GM12865 (cell line): ENCODE measurements around the gene USP36.
A peak's percentile ranks its signal among the peaks of the same experiment; 100 is the strongest.
"Not testable (repeated sequence)": the region's sequence is repeated elsewhere in the genome, so short reads cannot be mapped to it uniquely, and the experiment has no call there.

Experiments used
- DNase-seq: peaks from one replicate; pipeline ENCODE4 v3.0.0; 2010; ENCODE audit warnings: low read depth
- H3K4me3 ChIP-seq: 2 replicates; pipeline ENCODE4 v1.5.1; 2011; ENCODE audit warnings: mild to moderate bottlenecking, low read depth, low read length, control low read depth
- CTCF ChIP-seq: IDR thresholded peaks from 2 replicates; pipeline ENCODE4 v1.5.1; 2011; ENCODE audit warnings: low read length, control low read depth, low read depth, inconsistent platforms; ENCODE audit not compliant: insufficient read depth; ENCODE audit errors: missing control alignments

USP36 gene

GRCh38 chr17:78868391-78868790 is 27.8 kb upstream of the USP36 start:
- no peak for DNase-seq
- H3K4me3 ChIP-seq, result no peak overlapping the region
- no peak for TF ChIP-seq CTCF

GRCh38 chr17:78867046-78867445 is 26.4 kb upstream of the USP36 start:
- H3K4me3 ChIP-seq, DNase-seq: not testable (repeated sequence)

- DNase-seq, result peak; percentile 68
- TF ChIP-seq CTCF, result peak; percentile 87
- H3K4me3 ChIP-seq, result no peak overlapping the region
Measured at GRCh38 chr17:78865682-78866390, 25.2 kb upstream of the USP36 start.

- H3K4me3 ChIP-seq, result no peak overlapping the region
- TF ChIP-seq CTCF, result no peak
- DNase-seq, result no peak
Measured at GRCh38 chr17:78864117-78864516, 23.5 kb upstream of the USP36 start.

GRCh38 chr17:78862073-78863023 is 21.7 kb upstream of the USP36 start:
- H3K4me3 ChIP-seq, result no peak overlapping the region
- DNase-seq, result no peak
- no peak for TF ChIP-seq CTCF

GRCh38 chr17:78861229-78861628 is 20.6 kb upstream of the USP36 start:
- DNase-seq, result no peak
- no peak overlapping the region for H3K4me3 ChIP-seq
- TF ChIP-seq CTCF, result no peak

GRCh38 chr17:78859051-78859450 is 18.4 kb upstream of the USP36 start:
- TF ChIP-seq CTCF, result no peak
- DNase-seq, result no peak
- no peak overlapping the region for H3K4me3 ChIP-seq
